GM12865 (cell line): Measurements from ENCODE around the gene ECHDC3.

Source experiments
- DNase-seq: peaks from one replicate; pipeline ENCODE4 v3.0.0; 2010; ENCODE audit warnings: low read depth
- H3K4me3 ChIP-seq: 2 replicates; pipeline ENCODE4 v1.5.1; 2011; ENCODE audit warnings: mild to moderate bottlenecking, low read depth, low read length, control low read depth
- TF ChIP-seq, protein P1 (sequence below): IDR thresholded peaks from 2 replicates; pipeline ENCODE4 v1.5.1; 2011; ENCODE audit warnings: low read length, control low read depth, low read depth, inconsistent platforms; ENCODE audit not compliant: insufficient read depth; ENCODE audit errors: missing control alignments

Gene ECHDC3, protein sequence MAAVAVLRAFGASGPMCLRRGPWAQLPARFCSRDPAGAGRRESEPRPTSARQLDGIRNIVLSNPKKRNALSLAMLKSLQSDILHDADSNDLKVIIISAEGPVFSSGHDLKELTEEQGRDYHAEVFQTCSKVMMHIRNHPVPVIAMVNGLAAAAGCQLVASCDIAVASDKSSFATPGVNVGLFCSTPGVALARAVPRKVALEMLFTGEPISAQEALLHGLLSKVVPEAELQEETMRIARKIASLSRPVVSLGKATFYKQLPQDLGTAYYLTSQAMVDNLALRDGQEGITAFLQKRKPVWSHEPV

GRCh38 chr10:11742009-11742778 is at the start of gene ECHDC3:
Gene ECHDC3 (plus strand): TSS chr10:11742382. CDS start chr10:11742577, 195 bp downstream.
- peak; percentile 49 for DNase-seq
- TF ChIP-seq, protein P1, sequence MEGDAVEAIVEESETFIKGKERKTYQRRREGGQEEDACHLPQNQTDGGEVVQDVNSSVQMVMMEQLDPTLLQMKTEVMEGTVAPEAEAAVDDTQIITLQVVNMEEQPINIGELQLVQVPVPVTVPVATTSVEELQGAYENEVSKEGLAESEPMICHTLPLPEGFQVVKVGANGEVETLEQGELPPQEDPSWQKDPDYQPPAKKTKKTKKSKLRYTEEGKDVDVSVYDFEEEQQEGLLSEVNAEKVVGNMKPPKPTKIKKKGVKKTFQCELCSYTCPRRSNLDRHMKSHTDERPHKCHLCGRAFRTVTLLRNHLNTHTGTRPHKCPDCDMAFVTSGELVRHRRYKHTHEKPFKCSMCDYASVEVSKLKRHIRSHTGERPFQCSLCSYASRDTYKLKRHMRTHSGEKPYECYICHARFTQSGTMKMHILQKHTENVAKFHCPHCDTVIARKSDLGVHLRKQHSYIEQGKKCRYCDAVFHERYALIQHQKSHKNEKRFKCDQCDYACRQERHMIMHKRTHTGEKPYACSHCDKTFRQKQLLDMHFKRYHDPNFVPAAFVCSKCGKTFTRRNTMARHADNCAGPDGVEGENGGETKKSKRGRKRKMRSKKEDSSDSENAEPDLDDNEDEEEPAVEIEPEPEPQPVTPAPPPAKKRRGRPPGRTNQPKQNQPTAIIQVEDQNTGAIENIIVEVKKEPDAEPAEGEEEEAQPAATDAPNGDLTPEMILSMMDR = no peak
- H3K4me3 ChIP-seq = peak within 1 kb of the TSS; percentile 53

DNA sequence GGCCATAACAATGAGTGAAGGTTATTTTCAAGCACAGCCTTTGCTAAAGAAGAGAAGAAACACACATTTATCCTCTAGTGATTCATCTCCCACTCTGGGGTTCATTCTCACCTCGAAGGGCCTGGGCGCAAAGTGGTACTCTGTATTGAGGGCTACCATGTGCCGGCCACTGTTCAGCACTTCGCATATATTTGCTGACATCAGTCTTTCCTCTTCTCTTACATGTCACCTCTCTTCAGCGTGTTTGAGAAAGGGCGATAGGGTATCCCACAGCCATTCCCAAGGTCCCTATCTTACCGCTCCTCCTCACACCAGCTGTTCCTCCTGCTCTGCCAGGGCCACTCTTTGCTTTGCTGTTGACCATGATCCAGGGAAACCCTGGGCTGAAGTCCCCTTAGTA is 48.8 kb upstream of the ECHDC3 start:
- H3K4me3 ChIP-seq = no peak overlapping the region
- DNase-seq = no peak
- TF ChIP-seq, protein P1 = no peak

GRCh38 chr10:11695779-11696178 is 46.4 kb upstream of the ECHDC3 start:
- no peak overlapping the region for H3K4me3 ChIP-seq
- TF ChIP-seq, protein P1 = no peak

DNA sequence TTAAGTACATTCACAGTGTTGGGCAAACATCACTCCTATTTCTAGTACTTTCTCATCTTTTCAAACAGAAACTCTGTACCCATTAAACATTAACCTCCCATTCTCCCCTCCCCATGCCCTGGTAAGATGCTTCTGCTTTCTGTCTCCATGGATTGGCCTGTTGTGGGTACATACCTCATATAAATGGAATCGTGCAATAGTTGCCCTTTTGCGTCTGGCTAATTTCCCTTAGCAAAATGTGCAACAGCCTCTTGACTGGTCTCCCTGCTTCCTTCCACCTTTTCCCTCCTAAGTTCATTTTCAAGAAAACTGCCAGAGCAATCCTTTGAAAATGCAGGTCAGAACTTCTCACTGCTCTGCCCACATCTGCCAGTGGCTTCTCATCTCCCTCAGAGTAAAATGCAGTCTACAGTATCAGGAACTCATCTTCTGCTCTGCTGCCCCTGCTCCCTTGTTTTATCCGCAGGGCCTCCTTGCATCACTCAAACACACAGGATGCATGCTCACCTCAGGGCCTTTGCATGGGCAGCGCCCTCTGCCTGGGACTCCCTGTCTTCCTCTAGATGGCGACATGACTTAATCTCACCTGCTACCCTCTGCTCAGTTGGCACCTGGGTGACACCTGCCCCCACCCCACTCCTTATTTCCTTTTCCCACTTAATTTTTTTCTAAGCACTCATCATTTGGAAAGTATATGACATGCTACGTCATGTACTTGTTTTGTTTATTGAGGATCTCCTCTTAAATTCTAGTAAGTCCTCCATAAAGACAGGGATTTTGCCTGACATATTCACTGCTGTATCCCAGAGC is 44.3 kb upstream of the ECHDC3 start:
- TF ChIP-seq, protein P1 = peak; percentile 31
- peak; percentile 62 for DNase-seq
- H3K4me3 ChIP-seq = no peak overlapping the region

More at GRCh38 chr10:11695779-11696178, 46.4 kb upstream of the ECHDC3 start:
- no peak for DNase-seq

- TF ChIP-seq, protein P1 = no peak
- peak; percentile 85 for DNase-seq
- no peak overlapping the region for H3K4me3 ChIP-seq
Measured at GRCh38 chr10:11698691-11699549, 43.3 kb upstream of the ECHDC3 start.

DNA sequence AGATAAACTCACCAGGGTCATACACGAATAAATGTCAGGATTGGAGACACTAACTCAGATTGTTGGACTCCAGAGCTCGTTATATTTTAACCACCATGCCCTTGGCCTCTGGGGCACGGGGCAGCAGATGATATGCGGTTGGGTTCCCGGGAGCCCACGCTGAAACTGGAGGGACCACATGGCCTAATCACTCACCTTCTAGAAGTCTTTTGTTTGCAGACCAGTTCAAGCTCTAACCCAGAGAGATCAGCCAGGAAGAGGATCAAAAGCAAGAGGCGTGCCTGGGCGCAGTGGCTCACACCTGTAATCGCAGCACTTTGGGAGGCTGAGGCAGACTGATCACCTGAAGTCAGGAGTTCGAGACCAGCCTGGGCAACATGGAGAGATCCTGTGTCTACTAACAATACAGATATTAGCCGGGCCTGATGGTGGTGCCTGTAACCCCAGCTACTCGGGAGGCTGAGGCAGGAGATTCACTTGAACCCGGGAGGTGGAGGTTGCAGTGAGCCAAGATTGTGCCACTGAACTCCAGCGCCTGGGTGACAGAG is 42.6 kb upstream of the ECHDC3 start:
- H3K4me3 ChIP-seq = no peak overlapping the region
- TF ChIP-seq, protein P1 = no peak
- DNase-seq = peak; percentile 49
